ENCODE measurements around the gene DNAJC7.

DNA sequence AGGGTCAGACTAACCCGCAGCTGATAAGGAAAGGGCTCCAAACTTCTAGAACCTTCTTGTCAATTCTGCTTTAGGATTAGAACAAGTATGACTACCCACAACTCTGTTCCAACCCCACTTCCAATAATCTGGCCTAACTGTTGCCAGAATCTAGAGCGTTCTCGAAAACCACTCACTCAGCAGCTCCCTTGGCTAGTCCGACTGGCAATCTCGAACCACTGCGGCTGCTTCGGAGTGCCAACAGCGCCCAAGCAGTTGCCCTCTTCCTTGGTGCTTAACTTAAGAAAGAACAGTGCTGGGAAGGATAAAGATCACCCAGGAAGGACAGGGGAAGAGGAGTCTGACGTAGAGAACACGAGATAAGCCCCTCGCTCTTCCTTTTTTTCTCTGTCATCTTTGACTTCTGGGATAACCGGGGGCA lies 818 bp downstream of the DNAJC7 start:
- no peak for TF ChIP-seq POLR2A (IDR thresholded peaks at IDR 0.05)
- TF ChIP-seq, protein P1, sequence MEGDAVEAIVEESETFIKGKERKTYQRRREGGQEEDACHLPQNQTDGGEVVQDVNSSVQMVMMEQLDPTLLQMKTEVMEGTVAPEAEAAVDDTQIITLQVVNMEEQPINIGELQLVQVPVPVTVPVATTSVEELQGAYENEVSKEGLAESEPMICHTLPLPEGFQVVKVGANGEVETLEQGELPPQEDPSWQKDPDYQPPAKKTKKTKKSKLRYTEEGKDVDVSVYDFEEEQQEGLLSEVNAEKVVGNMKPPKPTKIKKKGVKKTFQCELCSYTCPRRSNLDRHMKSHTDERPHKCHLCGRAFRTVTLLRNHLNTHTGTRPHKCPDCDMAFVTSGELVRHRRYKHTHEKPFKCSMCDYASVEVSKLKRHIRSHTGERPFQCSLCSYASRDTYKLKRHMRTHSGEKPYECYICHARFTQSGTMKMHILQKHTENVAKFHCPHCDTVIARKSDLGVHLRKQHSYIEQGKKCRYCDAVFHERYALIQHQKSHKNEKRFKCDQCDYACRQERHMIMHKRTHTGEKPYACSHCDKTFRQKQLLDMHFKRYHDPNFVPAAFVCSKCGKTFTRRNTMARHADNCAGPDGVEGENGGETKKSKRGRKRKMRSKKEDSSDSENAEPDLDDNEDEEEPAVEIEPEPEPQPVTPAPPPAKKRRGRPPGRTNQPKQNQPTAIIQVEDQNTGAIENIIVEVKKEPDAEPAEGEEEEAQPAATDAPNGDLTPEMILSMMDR (IDR thresholded peaks at IDR 0.05): no peak
- no peak for TF ChIP-seq POLR2AphosphoS5 (IDR thresholded peaks at IDR 0.05)

Data from stomach (tissue), 4 donors.